ENCODE data around the gene DUS2.

DNA sequence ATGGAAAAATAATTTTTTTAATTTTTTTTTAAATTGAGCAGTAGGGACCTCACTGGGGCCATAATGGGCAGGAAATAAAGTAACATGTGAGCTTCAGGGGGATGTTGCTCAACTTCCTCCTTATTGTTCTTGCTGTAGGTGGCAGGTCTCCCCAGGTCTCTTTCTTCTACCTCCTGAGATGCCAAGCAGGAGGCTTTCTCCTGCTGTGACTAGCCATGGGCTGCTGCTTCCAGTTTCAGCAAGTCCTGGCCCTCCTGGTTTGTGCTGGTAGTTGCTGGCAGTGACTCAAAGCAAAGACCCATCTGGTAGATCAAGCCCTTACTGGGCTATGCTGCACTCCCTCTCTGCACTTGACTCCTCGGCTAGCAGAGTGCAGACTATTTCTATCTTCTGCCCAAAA, 9.6 kb upstream of the DUS2 start:
- TF ChIP-seq, protein P1, sequence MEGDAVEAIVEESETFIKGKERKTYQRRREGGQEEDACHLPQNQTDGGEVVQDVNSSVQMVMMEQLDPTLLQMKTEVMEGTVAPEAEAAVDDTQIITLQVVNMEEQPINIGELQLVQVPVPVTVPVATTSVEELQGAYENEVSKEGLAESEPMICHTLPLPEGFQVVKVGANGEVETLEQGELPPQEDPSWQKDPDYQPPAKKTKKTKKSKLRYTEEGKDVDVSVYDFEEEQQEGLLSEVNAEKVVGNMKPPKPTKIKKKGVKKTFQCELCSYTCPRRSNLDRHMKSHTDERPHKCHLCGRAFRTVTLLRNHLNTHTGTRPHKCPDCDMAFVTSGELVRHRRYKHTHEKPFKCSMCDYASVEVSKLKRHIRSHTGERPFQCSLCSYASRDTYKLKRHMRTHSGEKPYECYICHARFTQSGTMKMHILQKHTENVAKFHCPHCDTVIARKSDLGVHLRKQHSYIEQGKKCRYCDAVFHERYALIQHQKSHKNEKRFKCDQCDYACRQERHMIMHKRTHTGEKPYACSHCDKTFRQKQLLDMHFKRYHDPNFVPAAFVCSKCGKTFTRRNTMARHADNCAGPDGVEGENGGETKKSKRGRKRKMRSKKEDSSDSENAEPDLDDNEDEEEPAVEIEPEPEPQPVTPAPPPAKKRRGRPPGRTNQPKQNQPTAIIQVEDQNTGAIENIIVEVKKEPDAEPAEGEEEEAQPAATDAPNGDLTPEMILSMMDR (IDR thresholded peaks at IDR 0.05; ENCODE audit: borderline replicate concordance, extremely low read depth, low read length, poor library complexity, severe bottlenecking): no peak
- no peak for TF ChIP-seq EZH2 (IDR thresholded peaks at IDR 0.05; ENCODE audit: borderline replicate concordance, low read depth, low read length, severe bottlenecking)
